Measurements from ENCODE around the gene DIP2C. TPM values are rescaled to one million over a fixed set of nuclear protein-coding genes. Genes with fewer than 3 reads are reported as not detected.

Gene DIP2C
- total and polyA plus RNA-seq, 2 donors (not counting 1 experiment from before 2014, with no cell fraction given), result 1.3 to 1.9 TPM

DNA sequence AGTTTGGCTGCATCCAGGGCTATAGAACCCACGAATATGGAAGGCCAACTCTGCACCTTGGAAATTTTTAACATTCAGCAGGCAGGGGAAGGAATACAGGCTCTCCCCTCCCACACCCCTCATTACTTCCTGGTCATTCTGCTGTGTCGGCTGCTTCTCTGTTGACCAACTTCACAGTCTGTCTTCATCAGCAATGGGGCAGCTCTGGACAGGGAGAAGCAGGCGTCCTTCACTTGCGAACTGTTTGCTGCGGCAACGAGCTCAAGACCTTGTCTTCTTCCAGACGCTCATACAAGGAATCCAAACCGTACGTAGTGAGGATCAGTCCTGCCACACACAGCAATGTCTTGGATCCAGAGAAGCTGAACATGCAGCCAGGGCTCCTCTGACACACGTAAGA lies 192.2 kb downstream of the DIP2C start:
- H3K27me3 ChIP-seq (replicated peaks in 1 of 4; ENCODE audit: control extremely low read depth in 1 of 4, control insufficient read depth in 3 of 4, insufficient read depth in 4 of 4, low read length in 3 of 4), result peaks cover 0 to 24% (median 10%) of the 10 kb centered on the region in 4 experiments
- no peak for ATAC-seq (ENCODE audit: low read depth)
- DNase-seq, result no peak
- H3K4me1 ChIP-seq (ENCODE audit: control insufficient read depth in 2 of 2, insufficient read depth in 2 of 2, low read length in 2 of 2), result no peaks in the 10 kb centered on the region
- WGBS (ENCODE audit: insufficient coverage), result 95% methylated on average over 10 of the region's 10 CpGs
- no peaks in the 10 kb centered on the region for H3K36me3 ChIP-seq (replicated peaks in 1 of 2; ENCODE audit: control extremely low read depth in 1 of 2, control insufficient read depth in 1 of 2, extremely low read depth in 1 of 2, insufficient read depth in 2 of 2, low read length in 1 of 2)
- H3K79me2 ChIP-seq (ENCODE audit: control insufficient read depth, insufficient read depth, low read length), result no peaks in the 10 kb centered on the region
- CTCF ChIA-PET, result no interaction called here
- H3K27ac ChIP-seq (ENCODE audit: low read length in 2 of 2), result no peak overlapping the region
- Mint-ChIP-seq H3K27me3 (peaks cover 35% of the 10 kb centered on the region), H3K9me3 (ENCODE audit: insufficient read depth) (no peaks in the 10 kb centered on the region), H3K4me1 (no peaks in the 10 kb centered on the region), H3K27ac (no peak overlapping the region), H3K4me3 (no peak overlapping the region)
- POLR2A ChIA-PET, result no interaction called here
- H2AFZ ChIP-seq (ENCODE audit: insufficient read depth, low read depth, low read length, poor library complexity, severe bottlenecking), result no peak overlapping the region
- intact Hi-C loops (cut with micrococcal nuclease), result no loop called here
- no peak overlapping the region for H3K9ac ChIP-seq (ENCODE audit: low read length)
- H3K4me3 ChIP-seq (ENCODE audit: control extremely low read depth in 1 of 5, extremely low read depth in 1 of 5, insufficient read depth in 1 of 5, low read depth in 2 of 5, low read length in 4 of 5), result no peak overlapping the region
- TF ChIP-seq, protein P1, sequence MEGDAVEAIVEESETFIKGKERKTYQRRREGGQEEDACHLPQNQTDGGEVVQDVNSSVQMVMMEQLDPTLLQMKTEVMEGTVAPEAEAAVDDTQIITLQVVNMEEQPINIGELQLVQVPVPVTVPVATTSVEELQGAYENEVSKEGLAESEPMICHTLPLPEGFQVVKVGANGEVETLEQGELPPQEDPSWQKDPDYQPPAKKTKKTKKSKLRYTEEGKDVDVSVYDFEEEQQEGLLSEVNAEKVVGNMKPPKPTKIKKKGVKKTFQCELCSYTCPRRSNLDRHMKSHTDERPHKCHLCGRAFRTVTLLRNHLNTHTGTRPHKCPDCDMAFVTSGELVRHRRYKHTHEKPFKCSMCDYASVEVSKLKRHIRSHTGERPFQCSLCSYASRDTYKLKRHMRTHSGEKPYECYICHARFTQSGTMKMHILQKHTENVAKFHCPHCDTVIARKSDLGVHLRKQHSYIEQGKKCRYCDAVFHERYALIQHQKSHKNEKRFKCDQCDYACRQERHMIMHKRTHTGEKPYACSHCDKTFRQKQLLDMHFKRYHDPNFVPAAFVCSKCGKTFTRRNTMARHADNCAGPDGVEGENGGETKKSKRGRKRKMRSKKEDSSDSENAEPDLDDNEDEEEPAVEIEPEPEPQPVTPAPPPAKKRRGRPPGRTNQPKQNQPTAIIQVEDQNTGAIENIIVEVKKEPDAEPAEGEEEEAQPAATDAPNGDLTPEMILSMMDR (IDR thresholded peaks at IDR 0.05), result no peak
- TF ChIP-seq EZH2 (IDR thresholded peaks at IDR 0.05; ENCODE audit: borderline replicate concordance, insufficient read depth, low read depth, low read length, poor library complexity, severe bottlenecking), result no peak
- no peak overlapping the region for H3K4me2 ChIP-seq (replicated peaks; ENCODE audit: low read depth, low read length, poor library complexity, severe bottlenecking)
- H3K9me3 ChIP-seq (ENCODE audit: control extremely low read depth in 1 of 3, control insufficient read depth in 2 of 3, insufficient read depth in 1 of 3, low read length in 2 of 3), result no peaks in the 10 kb centered on the region
- H4K20me1 ChIP-seq (ENCODE audit: control insufficient read depth, insufficient read depth, low read length, poor library complexity, severe bottlenecking), result no peaks in the 10 kb centered on the region

DNA sequence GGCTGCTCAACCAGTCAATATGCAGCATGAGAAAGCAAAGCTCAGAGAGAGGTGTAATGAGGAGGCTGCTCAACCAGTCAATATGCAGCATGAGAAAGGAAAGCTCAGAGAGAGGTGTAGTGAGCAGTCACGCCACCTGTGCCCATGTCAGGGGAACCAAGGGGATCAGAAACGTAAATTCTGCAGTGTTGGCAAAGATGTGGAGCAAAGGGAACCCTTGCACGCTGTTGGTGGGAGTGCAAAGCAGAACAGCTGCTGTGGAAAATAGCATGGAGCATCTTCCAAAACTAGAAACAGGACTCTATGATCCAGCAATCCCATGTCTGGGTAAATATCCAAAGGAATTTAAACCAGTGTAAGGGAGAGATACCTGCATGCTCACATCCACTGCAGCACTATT lies 194.9 kb downstream of the DIP2C start:
- ChIA-PET POLR2A (no interaction called here), CTCF (no interaction called here)
- no peaks in the 10 kb centered on the region for H3K9me3 ChIP-seq (ENCODE audit: control extremely low read depth in 1 of 3, control insufficient read depth in 2 of 3, insufficient read depth in 1 of 3, low read length in 2 of 3)
- Mint-ChIP-seq H3K4me1 (no peaks in the 10 kb centered on the region), H3K27ac (no peak overlapping the region), H3K4me3 (no peak overlapping the region), H3K27me3 (peaks cover 31% of the 10 kb centered on the region), H3K9me3 (ENCODE audit: insufficient read depth) (no peaks in the 10 kb centered on the region)
- peaks cover 0 to 23% (median 10%) of the 10 kb centered on the region in 4 experiments for H3K27me3 ChIP-seq (replicated peaks in 1 of 4; ENCODE audit: control extremely low read depth in 1 of 4, control insufficient read depth in 3 of 4, insufficient read depth in 4 of 4, low read length in 3 of 4)
- intact Hi-C loops (cut with micrococcal nuclease), result no loop called here
- H3K27ac ChIP-seq (ENCODE audit: low read length in 2 of 2), result no peak overlapping the region
- no peaks in the 10 kb centered on the region for H3K36me3 ChIP-seq (replicated peaks in 1 of 2; ENCODE audit: control extremely low read depth in 1 of 2, control insufficient read depth in 1 of 2, extremely low read depth in 1 of 2, insufficient read depth in 2 of 2, low read length in 1 of 2)
- no peaks in the 10 kb centered on the region for H4K20me1 ChIP-seq (ENCODE audit: control insufficient read depth, insufficient read depth, low read length, poor library complexity, severe bottlenecking)
- H3K4me1 ChIP-seq (ENCODE audit: control insufficient read depth in 2 of 2, insufficient read depth in 2 of 2, low read length in 2 of 2), result no peaks in the 10 kb centered on the region
- DNase-seq (no peak), ATAC-seq (ENCODE audit: low read depth) (no peak)
- H3K4me3 ChIP-seq (ENCODE audit: control extremely low read depth in 1 of 5, extremely low read depth in 1 of 5, insufficient read depth in 1 of 5, low read depth in 2 of 5, low read length in 4 of 5), result no peak overlapping the region
- no peak for TF ChIP-seq EZH2 (IDR thresholded peaks at IDR 0.05; ENCODE audit: borderline replicate concordance, insufficient read depth, low read depth, low read length, poor library complexity, severe bottlenecking)
- TF ChIP-seq, protein P1 (IDR thresholded peaks at IDR 0.05), result no peak
- H3K9ac ChIP-seq (ENCODE audit: low read length), result no peak overlapping the region
- WGBS (ENCODE audit: insufficient coverage), result 97% methylated on average over 3 of the region's 3 CpGs
- no peak overlapping the region for H2AFZ ChIP-seq (ENCODE audit: insufficient read depth, low read depth, low read length, poor library complexity, severe bottlenecking)
- H3K4me2 ChIP-seq (replicated peaks; ENCODE audit: low read depth, low read length, poor library complexity, severe bottlenecking), result no peak overlapping the region
- H3K79me2 ChIP-seq (ENCODE audit: control insufficient read depth, insufficient read depth, low read length), result no peaks in the 10 kb centered on the region
